ENCODE data around the gene COMMD3. TPM values are rescaled to one million over a fixed set of nuclear protein-coding genes. Genes with fewer than 3 reads are reported as not detected.

The COMMD3 gene
- total and polyA plus RNA-seq, 9 of the 15 experiments (the other 6 are each of a cell fraction or from before 2014, with no cell fraction given), result 50.7 to 217 (median 80.1) TPM

GRCh38 chr10:22325272-22326144 lies 9.3 kb downstream of the COMMD3 start (continued):
- no peak for TF ChIP-seq NR0B1 (IDR thresholded peaks at IDR 0.05; ENCODE audit: partially characterized antibody)
- no peak for TF ChIP-seq MBD1 (CRISPR knock-in tag; IDR thresholded peaks at IDR 0.05)
- TF ChIP-seq PHF8 (IDR thresholded peaks at IDR 0.05; ENCODE audit: borderline replicate concordance, low read length), result peak; percentile 37; the same call in 1 of the 2 replicates
- no peak for TF ChIP-seq HNRNPUL1 (IDR thresholded peaks at IDR 0.05; ENCODE audit: low read length)
- no peak for TF ChIP-seq ZNF384 (IDR thresholded peaks at IDR 0.05; ENCODE audit: low read depth, low read length)
- no peak for TF ChIP-seq E2F1 (CRISPR knock-in tag; IDR thresholded peaks at IDR 0.05)
- TF ChIP-seq ETV6 (IDR thresholded peaks at IDR 0.05; ENCODE audit: borderline replicate concordance in 1 of 2, low read depth in 2 of 2, low read length in 1 of 2), result no peak
- TF ChIP-seq ETV6 (CRISPR knock-in tag; IDR thresholded peaks at IDR 0.05; ENCODE audit: borderline replicate concordance), result no peak
- no peak for TF ChIP-seq WHSC1 (IDR thresholded peaks at IDR 0.05; ENCODE audit: low read length)
- TF ChIP-seq MAZ (CRISPR knock-in tag; conservative IDR thresholded peaks at IDR 0.05 in 1 of 2, IDR thresholded peaks at IDR 0.05 in 1 of 2), result peak in 1 of 2 experiments; percentile 36; a peak in 1 of 4 replicates
- TF ChIP-seq SAFB (IDR thresholded peaks at IDR 0.05; ENCODE audit: borderline replicate concordance, low read depth, low read length), result no peak
- no peak for TF ChIP-seq MYNN (IDR thresholded peaks at IDR 0.05)
- TF ChIP-seq MYNN (CRISPR knock-in tag; IDR thresholded peaks at IDR 0.05), result no peak
- TF ChIP-seq NFRKB (IDR thresholded peaks at IDR 0.05; ENCODE audit: low read depth), result no peak
- 0 out of 2 replicates have a peak, but pooled peaks have one; percentile 18 for TF ChIP-seq SIN3B (IDR thresholded peaks at IDR 0.05; ENCODE audit: low read depth)
- no peak for TF ChIP-seq NR3C1 (CRISPR knock-in tag; IDR thresholded peaks at IDR 0.05)
- TF ChIP-seq ZNF778 (CRISPR knock-in tag; IDR thresholded peaks at IDR 0.05), result no peak
- TF ChIP-seq ZNF165 (CRISPR knock-in tag; IDR thresholded peaks at IDR 0.05; ENCODE audit: borderline replicate concordance), result no peak
- no peak for TF ChIP-seq ZNF212 (CRISPR knock-in tag; IDR thresholded peaks at IDR 0.05)
- TF ChIP-seq C11orf30 (IDR thresholded peaks at IDR 0.05; ENCODE audit: low read depth), result no peak
- TF ChIP-seq POLR2G (IDR thresholded peaks at IDR 0.05; ENCODE audit: low read depth, low read length), result peak; percentile 73
- no peak for TF ChIP-seq ATF4 (CRISPR knock-in tag; IDR thresholded peaks at IDR 0.05)
- peak; percentile 36; the same call in 1 of the 2 replicates for TF ChIP-seq RB1 (IDR thresholded peaks at IDR 0.05; ENCODE audit: low read depth)
- no peak for TF ChIP-seq BMI1 (IDR thresholded peaks at IDR 0.05; ENCODE audit: low read length)
- no peak for TF ChIP-seq DACH1 (IDR thresholded peaks at IDR 0.05; ENCODE audit: partially characterized antibody)

All from K562 (cell line).